ENCODE data around the gene GPR75. TPM values are rescaled to one million over a fixed set of nuclear protein-coding genes. Genes with fewer than 3 reads are reported as not detected.

Gene GPR75
- total RNA-seq, 1 experiment from 2014 or later, result 3.9 TPM

- Mint-ChIP-seq H3K4me1 (ENCODE audit: low read depth, unreplicated experiment) (no peaks in the 10 kb centered on the region), H3K27me3 (ENCODE audit: insufficient read depth, unreplicated experiment) (no peaks in the 10 kb centered on the region), H3K27ac (ENCODE audit: unreplicated experiment) (no peak overlapping the region), H3K4me3 (ENCODE audit: unreplicated experiment) (no peak overlapping the region), H3K36me3 (ENCODE audit: insufficient read depth, unreplicated experiment) (peaks cover 13% of the 10 kb centered on the region), H3K9me3 (ENCODE audit: unreplicated experiment) (no peaks in the 10 kb centered on the region)
- no peaks in the 10 kb centered on the region for H3K27me3 ChIP-seq (replicated peaks; ENCODE audit: control insufficient read depth, insufficient read depth, low read length)
- no TSS peak for BruUV-seq (replicated peaks)
- POLR2A ChIA-PET, result no interaction called here
- DNase-seq, result no peak
- TF ChIP-seq CTCF (IDR thresholded peaks at IDR 0.05; ENCODE audit: insufficient read depth in 1 of 2, low read depth in 1 of 2, low read length in 1 of 2, severe bottlenecking in 1 of 2, unreplicated experiment in 1 of 2), result no peak
- intact Hi-C loops (cut with micrococcal nuclease; ENCODE audit: unreplicated experiment), result loop anchor here (2.0 to 10.0 kb wide), 2 partner anchors 35 to 397 kb away; partner anchors contain the start of genes ASB3 and ERLEC1
- H3K4me3 ChIP-seq (ENCODE audit: low read depth, low read length), result no peak overlapping the region
- CTCF ChIA-PET, result no interaction called here
- no peaks in the 10 kb centered on the region for H3K9me3 ChIP-seq
- H3K36me3 ChIP-seq (ENCODE audit: control insufficient read depth, insufficient read depth, low read length), result 0 out of 2 replicates have a peak, but pooled peaks cover 1% of the 10 kb centered on the region
- no peaks in the 10 kb centered on the region for H3K4me1 ChIP-seq
Measured at GRCh38 chr2:53821810-53822209, 38.0 kb downstream of the GPR75 start.

GRCh38 chr2:53820711-53821110, 39.1 kb downstream of the GPR75 start:
- no peak for DNase-seq
- peaks cover 23% of the 10 kb centered on the region for H3K36me3 Mint-ChIP-seq (ENCODE audit: insufficient read depth, unreplicated experiment)
- Histone ChIP-seq H3K36me3 (ENCODE audit: control insufficient read depth, insufficient read depth, low read length) (0 out of 2 replicates have a peak, but pooled peaks cover 1% of the 10 kb centered on the region), H3K4me1 (no peaks in the 10 kb centered on the region), H3K27me3 (replicated peaks; ENCODE audit: control insufficient read depth, insufficient read depth, low read length) (no peaks in the 10 kb centered on the region), H3K9me3 (no peaks in the 10 kb centered on the region), H3K4me3 (ENCODE audit: low read depth, low read length) (no peak overlapping the region)
- H3K4me3 Mint-ChIP-seq (ENCODE audit: unreplicated experiment), result no peak overlapping the region
- ChIA-PET POLR2A (no interaction called here), CTCF (no interaction called here)
- no TSS peak for BruUV-seq (replicated peaks)
- no peak for TF ChIP-seq CTCF (IDR thresholded peaks at IDR 0.05; ENCODE audit: insufficient read depth in 1 of 2, low read depth in 1 of 2, low read length in 1 of 2, severe bottlenecking in 1 of 2, unreplicated experiment in 1 of 2)
- H3K9me3 Mint-ChIP-seq (ENCODE audit: unreplicated experiment), result no peaks in the 10 kb centered on the region
- H3K4me1 Mint-ChIP-seq (ENCODE audit: low read depth, unreplicated experiment), result no peaks in the 10 kb centered on the region
- intact Hi-C loops (cut with micrococcal nuclease; ENCODE audit: unreplicated experiment), result loop anchor here (10.0 kb wide), 1 partner anchor 396 kb away; no protein-coding TSS in a partner anchor
- H3K27ac Mint-ChIP-seq (ENCODE audit: unreplicated experiment), result no peak overlapping the region
- no peaks in the 10 kb centered on the region for H3K27me3 Mint-ChIP-seq (ENCODE audit: insufficient read depth, unreplicated experiment)

- no peaks in the 10 kb centered on the region for H3K4me1 ChIP-seq
- TF ChIP-seq CTCF (IDR thresholded peaks at IDR 0.05; ENCODE audit: insufficient read depth in 1 of 2, low read depth in 1 of 2, low read length in 1 of 2, severe bottlenecking in 1 of 2, unreplicated experiment in 1 of 2), result no peak
- no peak overlapping the region for H3K4me3 ChIP-seq (ENCODE audit: low read depth, low read length)
- H3K9me3 ChIP-seq, result no peaks in the 10 kb centered on the region
- H3K9me3 Mint-ChIP-seq (ENCODE audit: unreplicated experiment), result no peaks in the 10 kb centered on the region
- no peak for DNase-seq
- BruUV-seq (replicated peaks), result no TSS peak
- H3K36me3 Mint-ChIP-seq (ENCODE audit: insufficient read depth, unreplicated experiment), result peaks cover 29% of the 10 kb centered on the region
- CTCF ChIA-PET, result interaction anchor here (0.6 kb wide), 1 partner anchor 24 kb away, joined by 3 read pairs; no protein-coding TSS in a partner anchor
- H3K4me3 Mint-ChIP-seq (ENCODE audit: unreplicated experiment), result no peak overlapping the region
- intact Hi-C loops (cut with micrococcal nuclease; ENCODE audit: unreplicated experiment), result loop anchor here (10.0 kb wide), 1 partner anchor 395 kb away; no protein-coding TSS in a partner anchor
- no peaks in the 10 kb centered on the region for H3K4me1 Mint-ChIP-seq (ENCODE audit: low read depth, unreplicated experiment)
- no peaks in the 10 kb centered on the region for H3K27me3 Mint-ChIP-seq (ENCODE audit: insufficient read depth, unreplicated experiment)
- POLR2A ChIA-PET, result no interaction called here
- H3K27me3 ChIP-seq (replicated peaks; ENCODE audit: control insufficient read depth, insufficient read depth, low read length), result no peaks in the 10 kb centered on the region
- H3K27ac Mint-ChIP-seq (ENCODE audit: unreplicated experiment), result no peak overlapping the region
- H3K36me3 ChIP-seq (ENCODE audit: control insufficient read depth, insufficient read depth, low read length), result 0 out of 2 replicates have a peak, but pooled peaks cover 1% of the 10 kb centered on the region
Measured at GRCh38 chr2:53820048-53820447, 39.7 kb downstream of the GPR75 start.

All from Caco-2 (cell line).